ENCODE results near the gene SLC6A4.
"Not testable (repeated sequence)": the region's sequence is repeated elsewhere in the genome, so short reads cannot be mapped to it uniquely, and the experiment has no call there.

The SLC6A4 gene

GRCh38 chr17:30172560-30172959 lies 62.9 kb downstream of the SLC6A4 start:
- no peak for DNase-seq (ENCODE audit: low read depth)

GRCh38 chr17:30170415-30170987 lies 65.0 kb downstream of the SLC6A4 start:
- no peak for DNase-seq (ENCODE audit: low read depth)

- DNase-seq (ENCODE audit: low read depth): no peak
Measured at GRCh38 chr17:30165960-30166359, 69.5 kb downstream of the SLC6A4 start.

- no peak for DNase-seq (ENCODE audit: low read depth)
Measured at GRCh38 chr17:30165147-30165546, 70.3 kb downstream of the SLC6A4 start.

- DNase-seq (ENCODE audit: low read depth): no peak
Measured at GRCh38 chr17:30164531-30164930, 71.0 kb downstream of the SLC6A4 start.

- DNase-seq (ENCODE audit: low read depth): no peak
Measured at GRCh38 chr17:30161601-30162000, 73.9 kb downstream of the SLC6A4 start.

GRCh38 chr17:30160419-30161172 lies 74.9 kb downstream of the SLC6A4 start:
- DNase-seq (ENCODE audit: low read depth): no peak

- DNase-seq (ENCODE audit: low read depth): no peak
Measured at GRCh38 chr17:30158896-30159625, 76.4 kb downstream of the SLC6A4 start.

GRCh38 chr17:30155389-30155788 lies 80.1 kb downstream of the SLC6A4 start:
- no peak for DNase-seq (ENCODE audit: low read depth)

- DNase-seq (ENCODE audit: low read depth): no peak
Measured at GRCh38 chr17:30153463-30153862, 82.0 kb downstream of the SLC6A4 start.

- no peak for DNase-seq (ENCODE audit: low read depth)
Measured at GRCh38 chr17:30151471-30151870, 84.0 kb downstream of the SLC6A4 start.

- DNase-seq (ENCODE audit: low read depth): no peak
Measured at GRCh38 chr17:30148376-30148775, 87.1 kb downstream of the SLC6A4 start.

GRCh38 chr17:30147860-30148259 lies 87.6 kb downstream of the SLC6A4 start:
- not testable (repeated sequence) for DNase-seq (ENCODE audit: low read depth)
